CD4-positive, alpha-beta T cell treated with Interleukin-15 for 1 hour (primary cell): Measurements from ENCODE around the gene GATD1.

Experiments used
- DNase-seq: peaks from one replicate; pipeline ENCODE4 v3.0.0-alpha.2; 2020

GATD1 gene

GRCh38 chr11:776561-777287, 563 bp downstream of the GATD1 start:
- no peak for DNase-seq

DNA sequence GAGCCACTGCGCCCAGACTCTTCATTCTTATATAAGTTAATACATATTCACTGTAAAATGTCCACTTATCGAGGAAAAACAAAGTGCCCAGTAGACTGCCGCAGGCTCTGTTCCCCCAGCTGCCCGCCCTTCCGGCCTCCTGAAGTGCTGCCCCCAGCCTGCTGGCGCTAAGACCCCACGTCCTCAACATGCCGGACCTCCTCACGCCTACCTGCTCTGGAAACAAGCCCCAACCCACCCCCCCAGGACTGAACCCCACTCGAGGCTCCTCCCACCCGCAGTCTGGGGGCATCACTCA, 1.1 kb downstream of the GATD1 start:
- no peak for DNase-seq

DNA sequence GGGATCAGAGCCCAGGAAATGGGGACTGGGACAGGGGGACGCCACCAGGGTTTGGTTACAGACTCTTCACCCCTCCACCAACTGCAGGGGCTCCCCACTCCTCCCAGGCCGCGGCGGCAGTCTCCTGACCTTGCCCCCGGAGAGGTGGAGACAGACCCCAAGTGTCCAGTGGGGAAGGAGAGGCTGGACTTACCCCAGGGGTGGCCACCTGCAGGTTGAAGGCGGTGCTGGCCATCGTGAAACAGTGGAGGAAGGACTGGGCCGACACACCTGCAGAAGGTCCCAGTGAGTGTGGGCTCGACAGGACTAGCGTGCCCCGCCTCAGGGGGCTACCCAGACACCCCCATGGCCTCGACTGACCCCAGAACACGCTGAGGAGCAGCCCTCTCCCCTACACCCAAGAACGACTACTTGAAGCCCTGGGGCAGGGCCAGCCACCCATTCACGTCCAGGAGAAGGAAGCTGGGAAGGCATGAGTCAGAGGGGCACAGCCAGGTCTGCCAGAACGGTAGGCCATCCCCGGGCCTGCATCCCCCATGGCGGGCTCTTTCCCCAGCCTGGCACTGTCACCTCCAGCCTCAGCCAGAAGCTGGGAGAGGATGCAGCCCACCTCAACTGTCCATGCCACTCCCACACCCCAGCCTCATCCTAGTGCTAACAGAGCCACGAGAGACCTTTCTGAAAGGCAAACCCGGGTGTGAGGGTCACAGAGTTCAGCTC, 2.3 kb downstream of the GATD1 start:
- no peak for DNase-seq

- no peak for DNase-seq
Measured at GRCh38 chr11:773830-774229, 3.5 kb downstream of the GATD1 start.

DNA sequence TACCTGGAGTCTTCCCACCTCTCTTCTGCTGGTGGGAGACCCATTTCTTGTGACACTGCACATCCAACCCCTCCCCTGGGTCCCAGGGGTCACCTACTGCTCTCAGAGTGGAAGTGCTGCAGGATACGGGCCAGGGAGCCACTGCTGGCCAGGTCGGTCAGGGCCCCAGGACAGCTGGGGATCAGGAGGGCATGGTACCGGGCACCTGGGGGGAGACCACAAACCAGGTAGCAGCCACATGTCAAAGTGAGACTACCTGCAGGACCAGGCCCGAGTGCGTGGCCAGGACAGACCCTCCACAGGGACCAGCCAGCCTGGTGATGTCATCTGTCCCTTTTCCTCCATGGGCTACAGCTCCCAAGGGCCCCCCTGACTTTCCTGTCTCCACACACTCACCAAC, 3.9 kb downstream of the GATD1 start:
- no peak for DNase-seq

- DNase-seq, result no peak
Measured at GRCh38 chr11:772429-773390, 4.6 kb downstream of the GATD1 start.

GRCh38 chr11:771617-772204, 5.6 kb downstream of the GATD1 start:
- DNase-seq, result no peak

GRCh38 chr11:770642-771616, 6.4 kb downstream of the GATD1 start:
- no peak for DNase-seq

DNA sequence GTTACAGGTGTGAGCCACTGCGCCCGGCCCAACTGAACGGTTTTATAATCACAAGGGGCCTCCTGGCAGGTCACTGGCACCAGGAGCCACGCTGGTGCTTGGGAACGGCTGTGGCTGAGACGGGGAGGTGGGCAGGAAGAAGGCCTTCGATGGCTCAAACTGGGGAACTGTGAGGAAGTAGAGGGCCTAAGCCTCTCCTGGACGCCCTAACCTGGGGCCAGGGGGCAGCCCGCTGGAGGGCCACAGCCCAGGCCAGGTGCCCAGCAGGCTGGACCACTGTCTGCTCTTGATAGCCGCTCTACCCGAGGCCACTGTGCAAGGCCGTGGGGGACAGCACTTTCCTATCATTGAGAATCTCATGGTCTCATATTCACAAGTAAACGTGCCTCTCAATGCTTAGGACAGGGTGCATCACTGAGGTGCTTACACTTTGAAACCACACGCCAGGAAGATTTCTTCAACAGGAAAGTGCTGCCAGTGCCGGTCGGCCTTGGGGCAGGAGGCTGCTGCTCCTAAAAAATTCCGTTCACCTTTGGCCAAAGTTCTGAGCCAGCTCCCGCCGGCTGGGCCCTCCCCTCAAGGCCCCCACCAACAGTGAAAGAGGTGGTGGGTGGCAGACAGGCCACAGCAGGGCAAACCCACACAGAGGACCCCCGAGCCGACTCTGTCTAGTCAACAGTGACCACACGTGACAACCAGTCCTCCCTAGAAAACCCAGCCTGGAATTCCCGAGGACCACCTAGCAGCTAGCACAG, 7.2 kb downstream of the GATD1 start:
- no peak for DNase-seq

DNA sequence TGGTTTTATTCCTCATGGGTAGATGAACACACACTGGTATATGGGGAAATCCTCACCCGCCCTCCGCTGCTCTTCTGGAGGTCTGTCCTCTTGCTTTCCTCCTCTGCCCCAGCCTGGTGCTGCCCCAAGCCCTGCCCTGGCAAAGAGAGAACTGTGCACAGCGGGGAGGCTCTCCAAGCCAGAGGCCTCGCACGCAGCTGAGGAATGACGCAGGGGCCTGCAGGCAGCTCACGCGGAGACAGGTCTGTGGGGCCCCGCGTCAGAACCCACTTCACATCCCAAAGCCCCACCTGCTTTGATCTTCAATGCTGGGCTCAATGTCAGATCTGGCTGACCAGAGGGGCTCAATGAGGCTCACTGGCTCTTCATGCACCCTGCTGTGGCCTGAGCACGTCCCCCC, 10.0 kb downstream of the GATD1 start:
- DNase-seq, result no peak

- DNase-seq, result no peak
Measured at GRCh38 chr11:766936-767210, 10.4 kb downstream of the GATD1 start.

DNA sequence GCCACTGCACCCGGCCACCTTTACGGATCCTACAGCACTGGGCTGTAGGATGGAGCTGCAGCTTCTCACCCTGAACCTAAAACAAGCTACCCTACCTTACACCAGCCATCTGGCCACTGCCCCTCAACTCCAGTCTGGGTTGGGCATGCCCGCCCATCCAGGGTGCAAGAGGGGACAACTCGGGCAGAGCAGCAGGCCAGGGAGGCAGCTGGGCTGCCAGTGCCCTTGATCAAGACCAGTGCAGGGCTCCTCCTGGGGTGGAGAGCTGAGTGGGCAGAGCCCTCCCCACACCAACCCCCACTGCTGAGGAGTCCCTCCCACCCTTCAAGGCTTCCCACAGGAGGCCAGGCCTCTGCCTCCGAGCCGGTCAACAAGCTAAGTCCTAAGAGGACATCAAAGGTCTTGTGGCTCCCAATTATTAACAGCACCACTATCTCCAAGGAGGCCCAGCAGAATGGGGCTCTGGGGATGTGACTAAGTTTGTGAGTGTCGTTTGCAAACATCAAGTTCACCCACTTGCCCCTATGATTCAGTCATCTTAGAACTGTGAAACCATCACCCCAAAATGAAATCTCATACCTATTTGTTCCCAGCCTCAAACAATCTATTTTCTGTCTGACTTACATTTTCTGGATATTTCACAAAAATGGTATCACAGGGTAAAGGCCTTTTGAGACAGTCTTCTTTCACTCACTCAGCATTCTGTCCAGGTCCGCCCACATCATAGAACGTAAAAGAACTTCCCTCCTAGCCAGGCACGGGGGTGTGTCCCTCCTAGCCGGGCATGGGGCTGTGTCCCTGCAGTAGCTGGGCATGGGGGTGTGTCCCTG, 11.0 kb downstream of the GATD1 start:
- no peak for DNase-seq

- DNase-seq, result no peak
Measured at GRCh38 chr11:765802-766091, 11.5 kb downstream of the GATD1 start.

DNA sequence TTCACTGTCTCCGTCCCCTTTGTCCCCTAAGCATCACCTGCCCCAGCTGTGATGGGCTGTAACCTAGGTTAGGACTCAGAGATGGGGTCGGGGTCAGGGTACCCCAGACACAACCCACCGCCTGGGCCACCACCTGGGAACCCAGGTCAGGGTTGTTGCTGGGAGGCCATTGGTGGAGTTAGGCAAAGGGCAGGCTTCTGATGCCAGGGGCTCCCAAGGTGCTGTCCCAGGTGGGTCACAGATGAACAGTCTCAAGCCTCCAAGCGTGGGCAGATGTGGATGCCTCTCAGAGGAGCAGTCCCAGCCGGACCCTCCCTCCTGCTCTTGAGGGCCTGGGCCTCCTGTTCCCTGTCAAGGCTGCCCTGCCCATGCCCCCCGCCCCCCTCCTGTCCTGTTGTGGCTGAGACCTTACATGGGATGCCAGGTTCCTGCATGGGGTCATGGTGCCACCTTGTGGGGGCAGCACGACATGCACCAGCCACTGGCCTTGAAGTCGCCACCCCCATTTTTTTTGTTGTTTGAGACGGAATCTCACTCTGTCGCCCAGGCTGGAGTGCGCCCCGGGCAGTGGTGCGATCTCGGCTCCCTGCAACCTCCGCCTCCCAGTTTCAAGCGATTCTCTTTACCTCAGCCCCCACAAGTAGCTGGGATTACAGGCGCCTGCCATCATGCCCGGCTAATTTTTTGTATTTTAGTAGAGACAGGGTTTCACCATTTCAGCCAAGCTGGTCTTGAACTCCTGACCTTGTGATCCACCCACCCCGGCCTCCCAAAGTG, 12.1 kb downstream of the GATD1 start:
- DNase-seq, result peak; percentile 75

DNA sequence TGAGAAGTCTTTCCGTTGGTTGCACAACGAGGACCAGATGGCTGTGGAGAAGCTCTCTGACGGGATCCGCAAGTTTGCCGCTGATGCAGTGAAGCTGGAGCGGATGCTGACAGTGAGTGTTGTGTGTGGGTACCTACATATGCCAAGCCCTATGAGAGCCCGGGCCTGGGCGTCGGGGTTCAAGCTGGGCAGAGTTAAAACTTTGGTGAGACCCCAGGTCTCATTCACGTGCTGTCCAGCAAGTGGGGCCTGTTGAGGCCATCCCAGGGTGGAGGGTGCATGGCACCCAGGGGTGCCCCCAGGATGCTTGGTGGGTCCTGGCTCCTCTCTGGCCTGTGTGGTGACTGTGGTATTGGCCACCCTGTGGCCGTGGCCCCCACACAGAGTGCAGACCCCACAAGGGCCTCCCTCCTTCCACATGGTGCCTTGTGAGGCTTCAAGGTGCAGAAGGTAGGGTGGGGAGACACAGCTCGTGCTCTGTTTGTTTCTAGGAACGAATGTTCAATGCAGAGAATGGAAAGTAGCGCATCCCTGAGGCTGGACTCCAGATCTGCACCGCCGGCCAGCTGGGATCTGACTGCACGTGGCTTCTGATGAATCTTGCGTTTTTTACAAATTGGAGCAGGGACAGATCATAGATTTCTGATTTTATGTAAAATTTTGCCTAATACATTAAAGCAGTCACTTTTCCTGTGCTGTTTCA, 12.8 kb downstream of the GATD1 start:
- DNase-seq, result no peak

- no peak for DNase-seq
Measured at GRCh38 chr11:763549-764321, 13.6 kb downstream of the GATD1 start.

- no peak for DNase-seq
Measured at GRCh38 chr11:763073-763463, 14.2 kb downstream of the GATD1 start.

GRCh38 chr11:762421-763072, 14.7 kb downstream of the GATD1 start:
- DNase-seq, result peak; percentile 36
